Gastroesophageal sphincter (tissue), 3 donors: ENCODE data around the gene EVPL.

ENCODE experiments used
- EP300 ChIP-seq: sonication (generic); formaldehyde crosslinking; IDR thresholded peaks from one replicate; pipeline ENCODE4 v1.6.1; 2017; ENCODE audit warnings: antibody characterized with exemption, mild to moderate bottlenecking
- POLR2A ChIP-seq, 2 donors: fragments of 450-650 bp; IDR thresholded peaks; one replicate each; pipeline ENCODE4 v1.6.1; 2017; ENCODE audit warnings: antibody characterized with exemption in 2 of 2, mild to moderate bottlenecking in 2 of 2, moderate library complexity in 1 of 2
- POLR2AphosphoS5 ChIP-seq: sonication (generic); formaldehyde crosslinking; IDR thresholded peaks from one replicate; pipeline ENCODE4 v1.6.1; 2017; ENCODE audit warnings: antibody characterized with exemption
- TF ChIP-seq, protein P1 (sequence below), 4 experiments: fragments of 200-600 bp in 2 of 4; fragments of 450-650 bp in 2 of 4; sonication (generic) in 1 of 4; IDR thresholded peaks; one replicate each; pipeline ENCODE4 v1.5.1; 2017 to 2019; ENCODE audit warnings: antibody characterized with exemption in 4 of 4, mild to moderate bottlenecking in 2 of 4, moderate library complexity in 2 of 4

DNA sequence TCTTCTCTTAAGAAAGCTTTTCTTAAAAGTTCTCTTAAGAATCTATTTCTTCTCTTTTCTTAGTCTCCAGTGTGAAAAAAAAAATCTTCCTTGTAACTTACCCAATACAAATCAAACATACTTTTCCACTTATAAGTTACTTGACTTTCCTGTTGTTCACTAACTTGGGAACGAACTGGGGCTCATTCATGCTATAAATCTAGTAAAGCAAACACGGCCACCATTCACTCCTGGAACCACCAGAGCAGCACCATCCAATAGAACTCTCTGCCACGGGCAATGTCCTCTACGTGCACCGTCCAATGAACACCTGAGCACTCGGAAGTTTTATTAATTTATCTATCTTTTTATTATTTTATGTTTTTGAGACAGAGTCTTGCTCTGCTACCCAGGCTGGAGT is 24.5 kb upstream of the EVPL start:
- TF ChIP-seq, protein P1, sequence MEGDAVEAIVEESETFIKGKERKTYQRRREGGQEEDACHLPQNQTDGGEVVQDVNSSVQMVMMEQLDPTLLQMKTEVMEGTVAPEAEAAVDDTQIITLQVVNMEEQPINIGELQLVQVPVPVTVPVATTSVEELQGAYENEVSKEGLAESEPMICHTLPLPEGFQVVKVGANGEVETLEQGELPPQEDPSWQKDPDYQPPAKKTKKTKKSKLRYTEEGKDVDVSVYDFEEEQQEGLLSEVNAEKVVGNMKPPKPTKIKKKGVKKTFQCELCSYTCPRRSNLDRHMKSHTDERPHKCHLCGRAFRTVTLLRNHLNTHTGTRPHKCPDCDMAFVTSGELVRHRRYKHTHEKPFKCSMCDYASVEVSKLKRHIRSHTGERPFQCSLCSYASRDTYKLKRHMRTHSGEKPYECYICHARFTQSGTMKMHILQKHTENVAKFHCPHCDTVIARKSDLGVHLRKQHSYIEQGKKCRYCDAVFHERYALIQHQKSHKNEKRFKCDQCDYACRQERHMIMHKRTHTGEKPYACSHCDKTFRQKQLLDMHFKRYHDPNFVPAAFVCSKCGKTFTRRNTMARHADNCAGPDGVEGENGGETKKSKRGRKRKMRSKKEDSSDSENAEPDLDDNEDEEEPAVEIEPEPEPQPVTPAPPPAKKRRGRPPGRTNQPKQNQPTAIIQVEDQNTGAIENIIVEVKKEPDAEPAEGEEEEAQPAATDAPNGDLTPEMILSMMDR (IDR thresholded peaks at IDR 0.05): no peak
- TF ChIP-seq POLR2A (IDR thresholded peaks at IDR 0.05) (no peak), POLR2AphosphoS5 (no peak), EP300 (no peak)
